HepG2 (cell line): ENCODE measurements around the gene ZC3H7B. TPM values are rescaled to one million over a fixed set of nuclear protein-coding genes. Genes with fewer than 3 reads are reported as not detected.

ENCODE experiments used
- ARID2 ChIP-seq: sonication (generic); formaldehyde crosslinking; IDR thresholded peaks from 2 replicates; pipeline ENCODE4 v1.8.1; 2022; ENCODE audit warnings: mild to moderate bottlenecking, missing genetic modification reagents, borderline replicate concordance
- ARID4A ChIP-seq: sonication (generic); formaldehyde crosslinking; IDR thresholded peaks from 2 replicates; pipeline ENCODE4 v1.5.0; 2020; ENCODE audit warnings: mild to moderate bottlenecking, missing genetic modification reagents, borderline replicate concordance
- ELF3 ChIP-seq: IDR thresholded peaks from 2 replicates; pipeline ENCODE4 v1.6.1; 2016; ENCODE audit warnings: missing genetic modification reagents, missing compliant biosample characterization
- HMGXB3 ChIP-seq: sonication (generic); formaldehyde crosslinking; IDR thresholded peaks from 2 replicates; pipeline ENCODE4 v1.4.0; 2020; ENCODE audit warnings: missing genetic modification reagents, borderline replicate concordance
- KMT2A ChIP-seq: sonication (generic); formaldehyde crosslinking; IDR thresholded peaks from 2 replicates; pipeline ENCODE4 v1.4.0; 2020; ENCODE audit warnings: missing genetic modification reagents
- PRPF4 ChIP-seq: fragments of 200-400 bp; formaldehyde crosslinking; IDR thresholded peaks from 2 replicates; pipeline ENCODE4 v1.6.1; 2016; ENCODE audit warnings: low read length, low read depth; ENCODE audit not compliant: poor library complexity, severe bottlenecking
- STAT5B ChIP-seq: sonication (generic); formaldehyde crosslinking; IDR thresholded peaks from 2 replicates; pipeline ENCODE4 v1.4.0; 2020; ENCODE audit warnings: missing genetic modification reagents
- ZBTB2 ChIP-seq: sonication (generic); formaldehyde crosslinking; IDR thresholded peaks from 2 replicates; pipeline ENCODE4 v1.8.0; 2022; ENCODE audit warnings: low read depth, missing genetic modification reagents
- ZNF10 ChIP-seq: sonication (generic); formaldehyde crosslinking; IDR thresholded peaks from 2 replicates; pipeline ENCODE4 v1.4.0; 2020; ENCODE audit warnings: mild to moderate bottlenecking, low read depth, missing genetic modification reagents, borderline replicate concordance
- ZNF446 ChIP-seq: sonication (generic); formaldehyde crosslinking; IDR thresholded peaks from 2 replicates; pipeline ENCODE4 v1.5.0; 2020; ENCODE audit warnings: mild to moderate bottlenecking, missing genetic modification reagents
- ZNF570 ChIP-seq: sonication (generic); formaldehyde crosslinking; IDR thresholded peaks from 2 replicates; pipeline ENCODE4 v1.4.0; 2020; ENCODE audit warnings: mild to moderate bottlenecking, missing genetic modification reagents, borderline replicate concordance
- ZNF674 ChIP-seq: sonication (generic); formaldehyde crosslinking; IDR thresholded peaks from 2 replicates; pipeline ENCODE4 v1.5.0; 2020; ENCODE audit warnings: low read depth, mild to moderate bottlenecking, missing genetic modification reagents
- polyA plus RNA-seq, 8 experiments: library from polyadenylated mRNA; depleted of rRNA in 3 of 8; stranded (reverse) in 7 of 8; unstranded in 1 of 8; fragments of >200 nt; fragmentation: Illumina TruSeq in 4 of 8; extraction: Trizol in 4 of 8; gene quantifications; 2 replicates each; pipeline versions ENCODE4 v1.2.1 to v1.2.3, GENCODE V29; 2011 to 2016; ENCODE audit warnings: low read depth in 4 of 8, missing spikeins in 1 of 8, mixed read lengths in 1 of 8; ENCODE audit not compliant: insufficient read depth in 1 of 8
- total RNA-seq, 5 experiments: library from RNA; depleted of rRNA; stranded (reverse); fragments of >200 nt; fragmentation: Illumina TruSeq; extraction: Trizol; gene quantifications; 2 replicates each; pipeline ENCODE4 v1.2.3, GENCODE V29; 2016; ENCODE audit warnings: low read depth in 1 of 5
- TF ChIP-seq, protein P1 (sequence below): sonication (generic); formaldehyde crosslinking; IDR thresholded peaks from 2 replicates; pipeline ENCODE4 v1.5.0; 2020; ENCODE audit warnings: mild to moderate bottlenecking, low read depth, missing genetic modification reagents, borderline replicate concordance
- TF ChIP-seq, protein P2 (sequence below): sonication (generic); formaldehyde crosslinking; IDR thresholded peaks from 2 replicates; pipeline ENCODE4 v1.8.1; 2022; ENCODE audit warnings: low read depth, mild to moderate bottlenecking, missing genetic modification reagents

Gene ZC3H7B
- total and polyA plus RNA-seq, 2 of the 13 experiments (the other 11 are each of a cell fraction or from before 2014, with no cell fraction given) = 26.4 to 37.2 TPM

- TF ChIP-seq ARID4A = peak; percentile 44; the same call in 1 of the 2 replicates
- TF ChIP-seq, protein P1, sequence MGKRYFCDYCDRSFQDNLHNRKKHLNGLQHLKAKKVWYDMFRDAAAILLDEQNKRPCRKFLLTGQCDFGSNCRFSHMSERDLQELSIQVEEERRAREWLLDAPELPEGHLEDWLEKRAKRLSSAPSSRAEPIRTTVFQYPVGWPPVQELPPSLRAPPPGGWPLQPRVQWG (CRISPR knock-in tag) = no peak
- TF ChIP-seq ZNF446 = no peak
- no peak for TF ChIP-seq ZBTB2 (CRISPR knock-in tag)
- no peak for TF ChIP-seq PRPF4
- TF ChIP-seq STAT5B (CRISPR knock-in tag) = no peak
- TF ChIP-seq ELF3 (CRISPR knock-in tag) = peak; percentile 64; the same call in 1 of the 2 replicates
- 0 out of 2 replicates have a peak, but pooled peaks have one; percentile 66 for TF ChIP-seq ARID2 (CRISPR knock-in tag)
- no peak for TF ChIP-seq ZNF570 (CRISPR knock-in tag)
- no peak for TF ChIP-seq ZNF10 (CRISPR knock-in tag)
- TF ChIP-seq, protein P2, sequence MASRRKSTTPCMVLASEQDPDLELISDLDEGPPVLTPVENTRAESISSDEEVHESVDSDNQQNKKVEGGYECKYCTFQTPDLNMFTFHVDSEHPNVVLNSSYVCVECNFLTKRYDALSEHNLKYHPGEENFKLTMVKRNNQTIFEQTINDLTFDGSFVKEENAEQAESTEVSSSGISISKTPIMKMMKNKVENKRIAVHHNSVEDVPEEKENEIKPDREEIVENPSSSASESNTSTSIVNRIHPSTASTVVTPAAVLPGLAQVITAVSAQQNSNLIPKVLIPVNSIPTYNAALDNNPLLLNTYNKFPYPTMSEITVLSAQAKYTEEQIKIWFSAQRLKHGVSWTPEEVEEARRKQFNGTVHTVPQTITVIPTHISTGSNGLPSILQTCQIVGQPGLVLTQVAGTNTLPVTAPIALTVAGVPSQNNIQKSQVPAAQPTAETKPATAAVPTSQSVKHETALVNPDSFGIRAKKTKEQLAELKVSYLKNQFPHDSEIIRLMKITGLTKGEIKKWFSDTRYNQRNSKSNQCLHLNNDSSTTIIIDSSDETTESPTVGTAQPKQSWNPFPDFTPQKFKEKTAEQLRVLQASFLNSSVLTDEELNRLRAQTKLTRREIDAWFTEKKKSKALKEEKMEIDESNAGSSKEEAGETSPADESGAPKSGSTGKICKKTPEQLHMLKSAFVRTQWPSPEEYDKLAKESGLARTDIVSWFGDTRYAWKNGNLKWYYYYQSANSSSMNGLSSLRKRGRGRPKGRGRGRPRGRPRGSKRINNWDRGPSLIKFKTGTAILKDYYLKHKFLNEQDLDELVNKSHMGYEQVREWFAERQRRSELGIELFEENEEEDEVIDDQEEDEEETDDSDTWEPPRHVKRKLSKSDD (CRISPR knock-in tag) = no peak
- no peak for TF ChIP-seq ZNF674
- 0 out of 2 replicates have a peak, but pooled peaks have one; percentile 2 for TF ChIP-seq HMGXB3 (CRISPR knock-in tag)
- no peak; the same call in 1 of the 2 replicates for TF ChIP-seq KMT2A (CRISPR knock-in tag)
Observed at GRCh38 chr22:41288245-41288946, 12.9 kb upstream of the ZC3H7B start (continued).
